ENCODE results near the gene ERP44. TPM values are rescaled to one million over a fixed set of nuclear protein-coding genes. Genes with fewer than 3 reads are reported as not detected.
A peak's percentile ranks its signal among the peaks of the same experiment; 100 is the strongest.
"Not testable (repeated sequence)": the region's sequence is repeated elsewhere in the genome, so short reads cannot be mapped to it uniquely, and the experiment has no call there.

Gene ERP44
- polyA plus RNA-seq, 10 donors: 20.0 to 26.8 (median 21.5) TPM

DNA sequence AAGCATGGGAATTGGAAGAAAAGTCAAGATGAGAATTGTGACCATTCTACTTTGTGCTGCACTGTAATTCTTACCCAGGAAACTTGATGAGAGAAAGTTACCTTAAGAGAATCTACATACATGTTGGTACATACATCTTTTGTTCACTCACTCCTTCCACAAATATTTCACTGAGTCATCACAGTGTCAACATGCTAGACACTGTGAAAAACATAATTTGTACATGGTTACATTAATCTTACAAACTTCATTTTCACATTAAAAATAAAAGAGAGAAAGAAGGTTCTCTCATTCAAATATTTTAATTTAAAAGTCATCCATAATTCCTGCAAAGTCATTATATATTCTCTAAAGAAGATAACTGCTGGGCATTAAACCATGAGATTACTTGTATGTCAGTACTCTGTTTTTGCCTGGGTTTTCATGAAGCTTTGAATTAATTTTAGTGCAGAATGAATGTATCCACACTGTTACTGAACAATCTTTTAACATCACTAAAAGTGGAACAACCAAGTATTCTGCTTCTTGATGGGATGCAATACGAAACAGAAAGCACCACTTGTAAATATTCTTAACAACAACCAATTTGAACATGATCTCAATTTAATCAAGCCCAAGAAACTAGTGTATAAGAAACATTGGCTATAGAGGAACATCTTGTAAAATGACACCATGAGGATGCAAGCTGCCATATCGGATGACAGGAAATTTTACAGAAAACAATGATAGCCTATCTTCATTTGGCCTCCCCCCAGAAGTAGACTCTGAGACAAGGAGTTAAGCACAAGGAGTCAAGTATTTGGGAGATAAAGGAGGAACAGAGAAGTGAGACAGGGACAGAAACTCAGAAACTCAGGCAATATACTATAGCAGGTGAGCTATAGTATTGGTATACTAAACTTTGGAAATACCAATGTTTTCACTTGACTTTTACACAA lies 28.4 kb downstream of the ERP44 start:
- DNase-seq: no peak

DNA sequence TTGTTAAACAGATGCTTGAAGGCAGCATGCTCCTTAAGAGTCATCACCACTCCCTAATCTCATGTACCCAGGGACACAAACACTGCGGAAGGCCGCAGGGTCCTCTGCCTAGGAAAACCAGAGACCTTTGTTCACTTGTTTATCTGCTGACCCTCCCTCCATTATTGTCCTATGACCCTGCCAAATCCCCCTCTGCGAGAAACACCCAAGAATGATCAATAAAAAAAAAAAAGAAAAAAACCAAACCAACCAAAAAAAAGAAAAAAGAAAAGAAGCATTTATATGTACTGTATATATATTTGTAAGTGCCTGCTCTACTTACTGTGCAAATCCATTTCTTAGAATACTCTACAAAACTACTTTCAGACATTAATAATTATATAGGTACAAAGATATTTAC lies 29.7 kb downstream of the ERP44 start:
- not testable (repeated sequence) for DNase-seq

DNA sequence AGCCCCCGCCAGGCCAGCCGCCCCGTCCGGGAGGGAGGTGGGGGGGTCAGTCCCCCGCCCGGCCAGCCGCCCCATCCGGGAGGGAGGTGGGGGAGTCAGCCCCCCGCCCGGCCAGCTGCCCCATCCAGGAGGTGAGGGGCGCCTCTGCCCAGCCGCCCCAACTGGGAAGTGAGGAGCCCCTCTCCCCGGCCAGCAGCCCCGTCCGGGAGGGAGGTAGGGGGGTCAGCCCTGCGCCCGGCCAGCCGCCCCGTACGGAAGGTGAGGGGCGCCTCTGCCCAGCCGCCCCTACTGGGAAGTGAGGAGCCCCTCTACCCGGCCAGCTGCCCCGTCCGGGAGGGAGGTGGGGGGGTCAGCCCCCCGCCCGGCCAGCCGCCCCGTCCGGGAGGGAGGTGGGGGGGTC lies 30.8 kb downstream of the ERP44 start:
- DNase-seq: not testable (repeated sequence)

DNA sequence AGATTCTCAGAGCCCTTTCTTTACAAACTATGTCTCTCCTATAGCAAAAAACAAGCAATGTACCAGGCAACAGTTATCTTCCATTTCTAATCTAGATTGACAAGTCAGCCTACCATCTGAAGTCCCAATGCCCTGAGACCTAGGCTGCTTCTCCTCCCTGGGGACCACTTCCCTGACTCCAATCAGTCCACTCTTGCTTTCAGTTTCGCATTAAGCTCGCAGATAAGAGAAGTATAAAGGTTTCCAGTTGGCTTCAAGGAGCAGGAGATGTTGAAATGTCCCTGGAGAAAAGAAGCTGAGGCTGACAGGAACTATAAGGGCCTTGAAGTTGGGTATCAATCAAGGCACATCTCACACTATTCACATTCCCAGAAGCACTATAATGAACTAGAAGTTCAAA lies 32.3 kb downstream of the ERP44 start:
- DNase-seq: peak in 1 of 3 donors; percentile 27

DNA sequence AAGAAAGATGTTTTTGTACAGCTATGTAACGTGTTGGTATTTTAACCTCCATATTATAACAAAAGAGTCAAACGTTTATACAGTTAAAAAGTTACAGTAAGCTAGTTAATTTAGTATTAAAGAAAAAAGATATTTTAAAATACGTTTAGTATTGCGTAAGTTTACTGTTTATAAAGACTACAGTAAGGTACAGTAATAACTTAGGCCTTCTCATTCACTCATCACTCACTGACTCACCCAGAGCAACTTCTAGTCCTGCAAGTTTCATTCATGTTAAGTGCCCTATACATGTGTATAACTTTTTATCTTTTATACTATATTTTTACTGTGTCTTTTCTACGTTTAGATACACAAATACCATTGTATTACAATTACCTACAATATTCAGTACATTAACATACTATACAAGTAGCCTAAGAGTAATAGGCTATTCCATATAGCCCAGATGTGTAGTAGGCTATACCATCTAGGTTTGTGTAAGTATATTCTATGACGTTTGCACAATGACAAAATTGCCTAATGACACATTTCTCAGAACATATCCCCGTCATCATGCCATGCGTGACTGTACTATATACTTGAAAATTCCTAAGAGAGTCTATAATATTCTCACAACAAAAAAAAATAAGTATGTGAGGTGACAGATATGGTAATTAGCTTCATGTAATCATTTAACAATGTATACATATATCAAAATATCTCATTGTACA lies 33.8 kb downstream of the ERP44 start:
- peak in 1 of 3 donors; percentile 43 for DNase-seq

DNA sequence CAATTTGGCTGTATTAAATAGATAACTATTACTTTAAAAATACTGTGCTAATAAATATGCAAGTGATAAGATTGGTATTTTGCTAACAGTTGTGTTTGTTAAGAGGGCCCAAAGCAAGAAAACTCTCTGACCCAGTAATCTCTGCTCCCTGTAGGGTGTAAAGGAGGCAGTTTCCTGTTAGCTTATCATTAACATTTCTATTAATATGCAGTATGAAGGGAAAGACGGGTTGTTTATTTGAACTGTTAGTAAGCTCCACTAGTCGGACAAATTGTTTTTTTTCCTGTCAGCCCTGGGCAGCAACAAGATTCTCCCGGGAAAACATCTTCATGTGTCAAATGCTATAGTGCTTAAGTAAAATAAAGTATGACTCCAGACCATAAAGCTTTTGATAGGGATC lies 35.6 kb downstream of the ERP44 start:
- no peak for DNase-seq

DNA sequence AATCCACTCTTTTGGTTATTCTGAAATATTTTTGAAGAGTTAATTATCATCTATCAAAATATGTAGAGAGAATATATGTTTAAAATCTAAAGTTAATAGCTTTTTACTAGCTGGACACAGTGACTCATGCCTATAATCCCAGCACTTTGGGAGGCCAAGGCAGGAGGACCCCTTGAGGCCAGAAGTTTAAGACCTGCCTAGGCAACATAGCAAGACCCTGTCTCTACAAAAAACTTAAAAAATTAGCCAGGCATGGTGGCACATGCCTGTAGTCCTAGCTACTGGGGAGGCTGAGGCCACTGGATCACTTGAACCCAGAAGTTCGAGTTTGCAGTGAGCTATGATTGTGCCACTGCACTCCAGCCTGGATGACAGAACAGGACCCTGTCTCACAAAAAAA lies 36.1 kb downstream of the ERP44 start:
- DNase-seq: not testable (repeated sequence)

DNA sequence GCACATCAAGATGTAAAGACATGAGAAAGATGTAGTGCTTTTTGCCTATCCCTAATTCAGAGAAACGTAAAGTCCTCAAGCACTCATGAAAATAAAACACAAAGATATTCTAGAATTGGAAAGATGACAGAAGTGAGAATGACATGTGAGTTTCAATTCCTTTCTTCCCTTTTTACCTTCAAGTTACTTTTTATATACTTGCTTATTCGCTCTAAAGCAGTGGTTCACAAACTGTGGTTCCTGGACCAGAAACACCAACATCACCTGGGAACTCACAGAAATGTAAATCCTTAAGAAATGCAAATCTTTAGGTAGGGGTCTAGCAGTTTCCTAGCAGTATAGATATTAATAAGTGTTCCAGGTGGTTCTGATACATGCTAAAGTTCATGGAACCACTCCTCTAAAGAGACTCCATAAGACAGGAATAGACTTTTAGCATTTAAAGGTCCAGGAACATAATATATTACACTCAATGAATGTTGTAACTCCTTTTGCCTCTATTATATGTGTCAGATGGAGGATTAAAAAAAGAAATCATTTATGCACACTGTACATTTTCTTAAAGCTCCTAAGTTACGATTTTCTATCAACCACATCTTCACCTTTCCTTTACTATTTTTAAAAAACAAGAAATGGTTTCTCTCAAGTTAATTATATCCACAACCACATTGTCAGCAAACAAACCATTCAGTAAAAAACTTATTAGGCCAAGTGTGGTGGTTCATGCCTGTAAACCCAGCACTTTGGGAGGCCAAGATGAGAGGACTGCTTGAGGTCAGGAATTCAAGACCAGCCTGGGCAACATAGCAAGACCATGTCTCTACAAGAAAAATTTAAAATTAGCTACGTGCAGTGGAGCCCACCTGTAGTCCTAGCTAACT lies 39.9 kb downstream of the ERP44 start:
- no peak for DNase-seq

DNA sequence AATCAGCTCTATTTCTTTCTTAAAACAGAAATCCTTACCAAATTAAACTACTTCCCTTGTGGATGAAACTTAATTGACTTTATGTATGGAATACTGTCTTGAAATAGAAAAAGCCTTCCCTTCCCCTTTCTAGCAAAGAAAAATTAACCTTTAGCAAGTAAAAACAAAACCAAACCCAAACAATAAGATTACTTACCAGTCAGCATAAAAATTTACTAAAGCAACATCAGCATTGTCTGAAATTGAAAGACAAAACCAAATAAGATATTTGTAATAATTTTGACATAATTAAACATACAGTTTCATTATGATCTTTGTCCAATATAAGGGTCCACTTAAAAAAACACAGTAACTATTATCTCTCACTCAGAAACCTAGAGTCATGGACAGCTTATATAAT lies 41.2 kb downstream of the ERP44 start:
- DNase-seq: no peak

DNA sequence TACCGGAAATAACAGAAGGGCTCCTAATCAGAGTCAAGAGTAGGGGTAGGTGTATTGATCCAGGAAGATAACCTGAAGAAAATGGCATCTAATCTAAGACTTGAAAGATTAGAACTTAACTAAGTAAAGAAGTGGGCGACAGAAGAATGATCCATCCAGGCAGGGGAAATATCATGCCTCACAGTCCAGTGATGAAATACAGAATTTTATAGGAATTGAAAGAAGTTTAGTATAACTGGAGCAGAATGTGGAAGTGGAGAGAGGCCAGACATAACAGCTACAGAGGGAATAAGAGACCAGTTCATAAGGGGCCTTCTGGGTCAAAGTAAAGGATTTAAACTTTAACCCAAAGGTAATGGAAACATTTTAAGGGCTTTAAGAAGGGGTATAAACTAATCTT lies 42.2 kb downstream of the ERP44 start:
- DNase-seq: no peak

DNA sequence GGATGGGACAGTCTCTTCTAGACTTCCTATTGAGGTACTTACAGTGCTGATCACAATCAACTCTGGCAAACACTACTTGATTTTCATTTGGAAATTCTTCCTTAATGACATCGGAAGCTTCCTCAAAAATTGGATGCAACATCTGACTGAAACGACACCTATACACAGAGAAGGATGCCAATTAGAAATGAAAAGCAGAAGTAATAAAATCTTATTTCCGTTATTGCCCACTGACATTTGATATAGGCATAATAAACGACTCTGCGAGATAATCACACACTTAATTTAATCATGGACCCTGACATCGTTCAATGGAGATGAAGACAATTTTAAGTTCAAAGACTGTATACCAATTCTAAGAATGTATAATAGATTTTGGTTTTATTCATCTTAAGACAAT lies 46.4 kb downstream of the ERP44 start:
- DNase-seq: no peak

DNA sequence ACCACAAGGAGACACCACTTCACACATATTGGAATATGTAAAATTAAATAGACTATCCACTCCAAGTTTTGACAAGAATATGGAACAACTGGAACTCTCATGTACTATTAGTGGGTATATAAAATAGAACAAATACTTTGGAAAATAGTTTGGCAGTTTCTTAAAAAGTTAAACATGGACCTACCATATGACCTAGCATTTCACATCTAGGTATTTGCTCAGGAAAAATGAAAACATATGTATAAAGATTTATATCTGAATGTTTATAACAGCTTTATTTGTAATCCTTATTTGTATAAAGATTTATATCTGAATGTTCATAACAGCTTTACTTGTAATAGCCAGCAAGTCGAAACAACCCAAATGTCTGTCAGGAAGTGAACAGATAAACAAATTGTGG lies 49.2 kb downstream of the ERP44 start:
- DNase-seq: no peak

DNA sequence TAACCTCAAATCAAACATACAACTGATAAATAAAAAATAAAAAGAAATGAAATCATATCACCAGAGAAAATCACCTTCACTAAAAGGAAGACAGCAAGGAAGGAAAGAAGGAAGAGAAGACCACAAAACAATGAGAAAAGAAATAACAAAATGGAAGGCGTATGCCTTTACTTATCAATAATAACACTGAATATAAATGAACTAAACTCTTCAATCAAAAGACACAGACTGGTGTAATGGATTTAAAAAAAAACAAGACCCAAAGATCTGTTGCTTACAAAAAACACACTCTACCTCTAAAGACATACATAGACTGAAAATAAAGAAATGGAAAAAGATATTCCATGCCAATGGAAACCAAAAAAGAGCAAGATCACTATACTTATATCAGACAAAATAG lies 60.3 kb downstream of the ERP44 start:
- no peak for DNase-seq

DNA sequence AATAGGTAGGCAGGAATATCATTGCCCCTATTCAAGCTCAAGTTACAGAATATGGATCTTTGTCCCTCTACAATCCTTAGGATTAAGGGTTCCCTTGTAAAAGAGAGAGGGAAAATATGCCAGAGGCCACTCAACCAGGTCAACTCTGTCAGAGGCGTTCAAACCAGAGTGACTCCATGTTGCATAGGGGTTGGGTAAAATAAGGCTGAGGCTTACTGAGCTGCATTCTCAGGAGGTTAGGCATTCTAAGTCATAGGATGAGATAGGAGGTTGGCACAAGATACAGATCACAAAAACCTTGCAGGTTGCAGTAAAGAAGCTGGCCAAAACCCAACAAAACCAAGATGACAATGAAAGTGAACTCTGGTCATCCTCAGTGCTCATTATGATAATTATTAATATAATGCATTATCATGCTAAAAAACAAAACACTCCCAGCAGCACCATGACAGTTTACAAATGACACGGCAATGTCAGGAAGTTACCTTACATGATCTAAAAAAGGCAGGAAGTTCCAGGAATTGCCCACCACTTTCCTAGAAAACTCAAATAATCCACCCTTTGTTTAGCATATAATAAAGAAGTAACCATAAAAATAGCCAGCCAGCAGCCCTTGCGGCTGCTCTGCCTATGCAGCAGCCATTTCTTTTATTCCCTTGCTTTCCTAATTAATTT lies 64.8 kb downstream of the ERP44 start:
- DNase-seq: no peak

DNA sequence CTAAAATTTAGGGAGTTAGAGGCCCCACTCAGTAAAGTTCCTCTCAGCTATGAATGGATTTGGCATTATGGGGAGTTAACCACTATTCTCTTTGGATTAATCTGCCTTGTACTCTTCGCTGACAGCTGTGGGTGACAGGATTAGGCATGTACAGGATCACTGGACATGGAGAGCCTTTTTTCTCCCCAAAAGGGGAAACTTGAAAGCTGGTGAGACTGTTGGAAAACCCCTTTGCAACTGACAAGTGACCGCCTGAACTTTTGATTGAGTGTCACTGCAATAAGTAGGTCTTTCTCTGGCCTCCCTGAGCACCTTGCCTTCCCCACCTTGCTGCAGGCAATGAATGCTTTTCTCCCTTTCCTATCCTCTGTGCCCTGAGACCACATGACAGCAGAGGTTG lies 68.3 kb downstream of the ERP44 start:
- no peak for DNase-seq

DNA sequence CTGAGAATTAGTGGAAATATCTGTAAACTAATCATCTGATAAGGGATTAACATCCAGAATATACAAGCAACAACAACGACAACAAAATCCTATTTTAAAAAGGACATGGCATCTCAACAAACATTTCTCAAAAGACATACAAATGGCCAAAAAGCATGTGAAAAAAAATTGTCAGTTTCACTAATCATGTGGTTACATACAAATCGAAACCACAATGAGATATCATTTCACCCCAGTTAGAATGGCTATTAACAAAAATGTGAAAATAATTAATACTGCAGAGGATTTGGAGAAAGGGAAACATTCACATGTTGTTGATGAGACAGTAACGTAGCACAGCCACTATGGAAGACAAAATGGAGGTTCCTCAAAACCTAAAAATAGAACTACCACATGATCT lies 69.5 kb downstream of the ERP44 start:
- DNase-seq: no peak

DNA sequence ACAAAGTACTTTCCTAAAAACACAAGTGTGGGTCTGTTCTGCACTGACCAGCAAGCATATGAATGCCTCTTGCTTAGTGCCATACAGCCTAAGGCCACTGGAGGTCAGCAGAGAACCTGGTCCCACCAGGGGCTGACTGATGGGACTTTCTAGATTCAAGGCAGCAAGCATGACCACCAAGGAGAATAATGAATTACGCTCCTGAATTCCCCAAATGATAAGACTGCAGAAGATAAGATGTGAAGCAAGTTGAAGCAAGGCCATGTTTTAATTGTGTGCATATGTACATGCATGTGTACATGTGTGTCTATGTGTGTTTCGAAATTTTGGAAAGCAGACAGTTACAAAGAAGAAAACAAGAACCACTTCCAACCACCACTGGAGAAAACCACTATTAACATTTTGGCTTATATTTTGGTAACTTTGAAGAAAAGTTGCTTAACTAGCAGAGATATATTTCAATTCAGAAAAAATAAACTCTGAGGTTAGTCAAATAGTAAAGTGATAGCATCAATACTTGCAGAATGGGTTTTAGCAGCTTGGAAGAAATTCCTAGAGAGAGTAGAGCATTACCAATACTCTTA lies 70.5 kb downstream of the ERP44 start:
- peak; percentile 65 to 87 (median 76) for DNase-seq

DNA sequence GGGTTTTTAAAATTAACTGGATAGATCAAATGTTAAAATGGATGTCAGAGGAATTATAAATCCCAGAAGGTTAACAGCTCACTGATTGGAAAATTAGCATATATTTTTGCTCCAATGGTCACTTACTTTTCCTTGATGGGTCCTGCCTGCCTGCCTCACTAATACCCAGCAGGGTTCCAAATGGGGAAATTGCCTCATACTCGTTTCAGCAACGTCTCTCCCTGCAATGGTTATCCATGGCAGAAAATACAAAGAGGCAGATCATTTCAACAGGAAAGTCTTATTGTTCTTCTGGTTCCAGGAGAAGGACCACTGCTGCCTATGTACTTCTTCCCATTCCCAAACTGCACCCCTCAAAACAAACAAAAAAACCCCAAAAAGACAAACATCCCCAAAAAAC lies 71.3 kb downstream of the ERP44 start:
- DNase-seq: no peak

DNA sequence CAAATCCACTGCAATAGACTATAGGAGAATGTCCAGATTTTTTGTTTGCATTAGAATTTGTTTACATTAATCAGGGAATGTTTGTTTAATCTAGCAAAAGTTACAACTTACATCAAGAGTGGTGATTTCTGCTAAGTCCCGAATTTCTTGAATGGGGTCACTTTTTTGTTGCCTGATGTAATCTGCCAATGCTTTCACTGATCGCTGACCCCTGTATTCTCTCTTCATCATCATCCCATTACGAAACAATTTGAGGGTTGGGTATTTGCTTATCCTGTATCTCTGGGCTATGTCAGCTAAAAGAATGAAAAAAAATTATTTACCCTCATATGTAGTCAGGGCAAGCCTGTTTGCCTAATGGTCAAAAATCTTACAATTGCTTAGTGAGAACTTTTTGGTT lies 76.9 kb downstream of the ERP44 start:
- no peak for DNase-seq

DNA sequence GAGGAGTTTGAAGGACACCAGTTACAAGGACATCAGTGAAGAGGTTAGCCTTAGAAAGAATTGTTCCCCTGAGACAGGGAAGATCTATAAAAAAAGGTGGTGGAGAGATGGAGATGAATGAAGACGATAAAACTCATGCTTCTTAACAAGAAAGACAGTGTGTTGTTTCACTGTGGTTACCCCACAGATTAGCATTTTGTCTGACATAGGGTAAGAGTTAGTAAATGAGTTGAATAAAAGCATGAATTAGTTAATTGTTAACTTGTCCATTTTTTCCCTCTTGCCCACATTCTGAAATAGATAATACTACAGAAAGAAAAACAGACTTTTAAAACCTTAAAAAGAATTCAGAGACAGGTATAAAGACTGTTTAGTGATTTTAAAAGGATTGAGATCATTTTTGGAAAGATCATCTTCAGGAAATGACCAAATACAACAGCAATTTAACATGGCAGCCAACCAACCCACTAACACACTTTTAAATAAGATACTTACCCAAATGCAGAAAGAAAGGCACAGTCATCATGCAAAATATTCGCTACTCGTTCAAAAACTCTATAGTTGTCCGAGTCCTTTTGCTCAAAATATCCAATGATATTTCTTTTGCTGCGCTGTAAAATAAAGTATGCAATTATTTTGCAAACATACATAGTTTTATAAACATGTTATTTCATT lies 78.5 kb downstream of the ERP44 start:
- peak in 1 of 3 donors; percentile 3 for DNase-seq

DNA sequence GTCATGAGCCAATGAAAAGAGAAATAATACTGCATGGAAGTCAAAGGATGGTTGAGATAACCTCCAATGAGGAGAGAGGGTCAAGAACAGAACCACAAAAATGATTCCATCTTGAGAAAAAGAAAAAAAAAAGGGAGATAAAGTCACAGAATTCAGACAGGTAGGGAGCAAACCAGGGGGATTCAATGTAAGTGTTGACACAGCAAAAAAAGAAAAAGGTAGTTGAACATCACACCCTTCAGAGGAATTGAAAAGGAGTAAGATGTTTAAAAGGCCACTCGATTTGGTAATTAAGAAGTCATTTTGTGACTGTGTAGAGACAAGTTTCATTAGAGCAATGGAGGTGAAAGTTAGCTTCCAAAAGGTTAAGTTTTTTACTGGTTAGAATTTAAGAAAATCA lies 79.3 kb downstream of the ERP44 start:
- no peak for DNase-seq

Data from muscle of back (tissue), 11 donors.